GM23338 (cell line): ENCODE results near the gene CCDC57. TPM values are rescaled to one million over a fixed set of nuclear protein-coding genes. Genes with fewer than 3 reads are reported as not detected.

ENCODE experiments used
- ATAC-seq: fragments of 200-7000 bp; cut with Tn5 transposase; 3 replicates; pipeline ENCODE4 v1.9.1; 2020
- DNase-seq: peaks from one replicate; pipeline ENCODE4 v3.0.0-alpha.2; 2015; ENCODE audit warnings: low spot score
- H2AFZ ChIP-seq: fragments of 200-600 bp; sonication (generic); 2 replicates; pipeline ENCODE4 v1.8.0; 2016; ENCODE audit warnings: antibody characterized with exemption, mild to moderate bottlenecking, moderate library complexity
- H3F3A ChIP-seq: fragments of 200-600 bp; sonication (generic); replicated peaks from 2 replicates; pipeline ENCODE4 v1.8.0; 2017; ENCODE audit warnings: antibody characterized with exemption, mixed run types, low read depth
- H3K27ac ChIP-seq: fragments of 200-600 bp; sonication (generic); 2 replicates; pipeline ENCODE4 v1.6.1; 2016; ENCODE audit warnings: low read depth
- H3K27me3 ChIP-seq: fragments of 200-600 bp; sonication (generic); 2 replicates; pipeline ENCODE4 v1.8.0; 2016; ENCODE audit warnings: mild to moderate bottlenecking, mixed run types, moderate library complexity; ENCODE audit not compliant: insufficient read depth
- H3K36me3 ChIP-seq: fragments of 200-600 bp; sonication (generic); 2 replicates; pipeline ENCODE4 v1.8.0; 2016; ENCODE audit warnings: mild to moderate bottlenecking; ENCODE audit not compliant: insufficient read depth
- H3K4me1 ChIP-seq: fragments of 200-600 bp; sonication (generic); 2 replicates; pipeline ENCODE4 v1.8.0; 2016; ENCODE audit warnings: mild to moderate bottlenecking, moderate library complexity; ENCODE audit not compliant: insufficient read depth
- H3K4me2 ChIP-seq: fragments of 200-600 bp; sonication (generic); 2 replicates; pipeline ENCODE4 v1.7.1; 2017; ENCODE audit warnings: mixed run types
- H3K4me3 ChIP-seq: fragments of 200-600 bp; sonication (generic); 2 replicates; pipeline ENCODE4 v1.6.1; 2016; ENCODE audit warnings: mixed run types
- H3K79me2 ChIP-seq: fragments of 200-600 bp; sonication (generic); replicated peaks from 2 replicates; pipeline ENCODE4 v1.8.0; 2017; ENCODE audit warnings: mild to moderate bottlenecking; ENCODE audit not compliant: insufficient read depth
- H3K9me2 ChIP-seq: fragments of 200-600 bp; sonication (generic); 2 replicates; pipeline ENCODE4 v1.8.0; 2017; ENCODE audit not compliant: insufficient read depth
- H4K20me1 ChIP-seq: fragments of 200-600 bp; sonication (generic); replicated peaks from 2 replicates; pipeline ENCODE4 v1.8.0; 2017; ENCODE audit warnings: mild to moderate bottlenecking; ENCODE audit not compliant: insufficient read depth
- H3K27ac Mint-ChIP-seq: 2 replicates; pipeline ENCODE4 v1.8.0; 2020; ENCODE audit warnings: inconsistent platforms, mild to moderate bottlenecking, moderate library complexity, mixed read lengths
- H3K27me3 Mint-ChIP-seq: 3 replicates; pipeline ENCODE4 v1.8.0; 2022; ENCODE audit warnings: low read depth, mild to moderate bottlenecking, moderate library complexity, mixed read lengths, inconsistent platforms; ENCODE audit not compliant: insufficient read depth, poor library complexity
- H3K36me3 Mint-ChIP-seq: 3 replicates; pipeline ENCODE4 v1.8.0; 2021; ENCODE audit warnings: low read depth, mild to moderate bottlenecking, inconsistent platforms, moderate library complexity, mixed read lengths
- H3K4me1 Mint-ChIP-seq: 3 replicates; pipeline ENCODE4 v1.8.0; 2020; ENCODE audit warnings: mild to moderate bottlenecking, inconsistent platforms, mixed read lengths
- H3K4me3 Mint-ChIP-seq: 3 replicates; pipeline ENCODE4 v1.8.0; 2021; ENCODE audit warnings: moderate library complexity, mild to moderate bottlenecking, inconsistent platforms, mixed read lengths
- H3K9me3 Mint-ChIP-seq: 3 replicates; pipeline ENCODE4 v1.8.0; 2020; ENCODE audit warnings: moderate library complexity, mild to moderate bottlenecking, inconsistent platforms, mixed read lengths
- CREB1 ChIP-seq: fragments of 250-450 bp; sonication (Bioruptor Pico); IDR thresholded peaks from 2 replicates; pipeline ENCODE4 v1.5.0; 2020; ENCODE audit warnings: low read depth, mild to moderate bottlenecking, moderate library complexity
- EZH2 ChIP-seq: fragments of 200-600 bp; sonication (generic); IDR thresholded peaks from one replicate; pipeline ENCODE4 v1.8.0; 2017; ENCODE audit warnings: antibody characterized with exemption, mild to moderate bottlenecking, low read depth; ENCODE audit not compliant: unreplicated experiment
- EZH2phosphoT487 ChIP-seq: fragments of 200-600 bp; sonication (generic); IDR thresholded peaks from one replicate; pipeline ENCODE4 v1.8.1; 2018; ENCODE audit warnings: antibody characterized with exemption; ENCODE audit not compliant: unreplicated experiment
- JUNB ChIP-seq: IDR thresholded peaks from one replicate; pipeline ENCODE4 v1.6.1; 2016; ENCODE audit warnings: antibody characterized with exemption; ENCODE audit not compliant: unreplicated experiment
- NANOG ChIP-seq: IDR thresholded peaks from 2 replicates; pipeline ENCODE4 v1.6.1; 2016; ENCODE audit warnings: antibody characterized with exemption, borderline replicate concordance
- POLR2AphosphoS5 ChIP-seq: IDR thresholded peaks from 2 replicates; pipeline ENCODE4 v1.6.1; 2016; ENCODE audit warnings: antibody characterized with exemption, low read depth
- STAT1 ChIP-seq: IDR thresholded peaks from one replicate; pipeline ENCODE4 v1.6.1; 2016; ENCODE audit warnings: antibody characterized with exemption; ENCODE audit not compliant: unreplicated experiment
- ZNF114 ChIP-seq: fragments of 250-450 bp; sonication (Bioruptor Pico); IDR thresholded peaks from 2 replicates; pipeline ENCODE4 v1.5.0; 2020; ENCODE audit warnings: mild to moderate bottlenecking, moderate library complexity
- ZNF331 ChIP-seq: fragments of 250-450 bp; sonication (Bioruptor Pico); IDR thresholded peaks from 2 replicates; pipeline ENCODE4 v1.5.0; 2020; ENCODE audit warnings: low read depth, mild to moderate bottlenecking, moderate library complexity
- ZNF462 ChIP-seq: fragments of 250-450 bp; sonication (Bioruptor Pico); IDR thresholded peaks from 2 replicates; pipeline ENCODE4 v1.5.0; 2020; ENCODE audit warnings: mild to moderate bottlenecking, moderate library complexity
- polyA plus RNA-seq: library from polyadenylated mRNA; unstranded; fragments of >200 nt; fragmentation: Nextera tagmentation; extraction: Ambion mirVana; gene quantifications from 2 replicates; pipeline ENCODE4 v1.2.1, GENCODE V29; 2016
- total RNA-seq: library from RNA; depleted of rRNA; stranded (reverse); fragments of >200 nt; shearing (Covaris generic); gene quantifications from 2 replicates; pipeline ENCODE4 v1.2.3, GENCODE V29; 2014
- TF ChIP-seq, protein P1 (sequence below): IDR thresholded peaks from one replicate; pipeline ENCODE4 v1.6.1; 2018; ENCODE audit warnings: antibody characterized with exemption; ENCODE audit not compliant: unreplicated experiment
- TF ChIP-seq, protein P2 (sequence below): IDR thresholded peaks from 2 replicates; pipeline ENCODE4 v1.6.1; 2016; ENCODE audit warnings: antibody characterized with exemption
- TF ChIP-seq, protein P3 (sequence below), 2 experiments: fragments of 200-600 bp in 1 of 2; sonication (generic) in 1 of 2; conservative IDR thresholded peaks; 2 replicates each; pipeline versions ENCODE4 v1.5.1 to v1.6.1; 2016 to 2017; ENCODE audit warnings: antibody characterized with exemption in 2 of 2, low read depth in 2 of 2, mild to moderate bottlenecking in 2 of 2, moderate library complexity in 1 of 2

CCDC57 gene
- total and polyA plus RNA-seq, 2 experiments from 2014 or later, result 7.0 to 16.3 TPM

DNA sequence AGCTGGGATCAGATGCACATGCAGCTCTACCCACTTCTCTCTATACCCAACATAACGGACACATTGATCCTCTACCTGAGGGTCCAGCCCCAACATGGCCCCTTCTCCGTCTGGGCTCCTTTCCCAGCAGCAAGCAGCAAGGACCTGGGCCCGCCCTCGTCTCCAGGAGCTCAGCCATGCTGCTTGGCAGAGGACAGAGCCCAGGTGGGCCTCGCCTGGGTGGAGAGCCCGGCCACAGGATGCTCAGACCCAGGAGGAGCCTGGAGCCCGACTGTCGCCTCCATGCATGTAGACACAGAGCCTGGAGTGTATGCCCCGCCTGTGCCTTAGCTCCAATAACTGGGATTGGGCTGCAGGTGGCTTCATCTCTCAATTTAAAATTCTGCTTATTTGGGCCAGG, 57.0 kb downstream of the CCDC57 start:
- peaks cover 11% of the 10 kb centered on the region; the same call in 2 of the 3 replicates for H3K36me3 Mint-ChIP-seq

More for the DNA sequence above, 57.0 kb downstream of the CCDC57 start:
- Mint-ChIP-seq H3K27me3 (peaks cover 17% of the 10 kb centered on the region), H3K27ac (no peak overlapping the region), H3K4me3 (no peak overlapping the region), H3K4me1 (no peaks in the 10 kb centered on the region), H3K9me3 (peaks cover 10% of the 10 kb centered on the region)
- Histone ChIP-seq H3K27ac (no peak overlapping the region), H3K27me3 (no peaks in the 10 kb centered on the region), H3K4me1 (no peaks in the 10 kb centered on the region), H3K36me3 (no peaks in the 10 kb centered on the region), H3K4me2 (no peak overlapping the region), H3K9me2 (no peaks in the 10 kb centered on the region), H2AFZ (no peak overlapping the region), H3F3A (no peaks in the 10 kb centered on the region), H3K4me3 (no peak overlapping the region), H4K20me1 (no peaks in the 10 kb centered on the region; the same call in 1 of the 2 replicates), H3K79me2 (no peaks in the 10 kb centered on the region)
- TF ChIP-seq CREB1 (CRISPR knock-in tag) (no peak), JUNB (no peak), NANOG (no peak), EZH2phosphoT487 (no peak), POLR2AphosphoS5 (no peak), ZNF114 (CRISPR knock-in tag) (no peak), ZNF331 (CRISPR knock-in tag) (no peak), STAT1 (no peak), EZH2 (no peak), ZNF462 (CRISPR knock-in tag) (no peak)
- TF ChIP-seq, protein P1, sequence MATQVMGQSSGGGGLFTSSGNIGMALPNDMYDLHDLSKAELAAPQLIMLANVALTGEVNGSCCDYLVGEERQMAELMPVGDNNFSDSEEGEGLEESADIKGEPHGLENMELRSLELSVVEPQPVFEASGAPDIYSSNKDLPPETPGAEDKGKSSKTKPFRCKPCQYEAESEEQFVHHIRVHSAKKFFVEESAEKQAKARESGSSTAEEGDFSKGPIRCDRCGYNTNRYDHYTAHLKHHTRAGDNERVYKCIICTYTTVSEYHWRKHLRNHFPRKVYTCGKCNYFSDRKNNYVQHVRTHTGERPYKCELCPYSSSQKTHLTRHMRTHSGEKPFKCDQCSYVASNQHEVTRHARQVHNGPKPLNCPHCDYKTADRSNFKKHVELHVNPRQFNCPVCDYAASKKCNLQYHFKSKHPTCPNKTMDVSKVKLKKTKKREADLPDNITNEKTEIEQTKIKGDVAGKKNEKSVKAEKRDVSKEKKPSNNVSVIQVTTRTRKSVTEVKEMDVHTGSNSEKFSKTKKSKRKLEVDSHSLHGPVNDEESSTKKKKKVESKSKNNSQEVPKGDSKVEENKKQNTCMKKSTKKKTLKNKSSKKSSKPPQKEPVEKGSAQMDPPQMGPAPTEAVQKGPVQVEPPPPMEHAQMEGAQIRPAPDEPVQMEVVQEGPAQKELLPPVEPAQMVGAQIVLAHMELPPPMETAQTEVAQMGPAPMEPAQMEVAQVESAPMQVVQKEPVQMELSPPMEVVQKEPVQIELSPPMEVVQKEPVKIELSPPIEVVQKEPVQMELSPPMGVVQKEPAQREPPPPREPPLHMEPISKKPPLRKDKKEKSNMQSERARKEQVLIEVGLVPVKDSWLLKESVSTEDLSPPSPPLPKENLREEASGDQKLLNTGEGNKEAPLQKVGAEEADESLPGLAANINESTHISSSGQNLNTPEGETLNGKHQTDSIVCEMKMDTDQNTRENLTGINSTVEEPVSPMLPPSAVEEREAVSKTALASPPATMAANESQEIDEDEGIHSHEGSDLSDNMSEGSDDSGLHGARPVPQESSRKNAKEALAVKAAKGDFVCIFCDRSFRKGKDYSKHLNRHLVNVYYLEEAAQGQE, result no peak
- TF ChIP-seq, protein P2, sequence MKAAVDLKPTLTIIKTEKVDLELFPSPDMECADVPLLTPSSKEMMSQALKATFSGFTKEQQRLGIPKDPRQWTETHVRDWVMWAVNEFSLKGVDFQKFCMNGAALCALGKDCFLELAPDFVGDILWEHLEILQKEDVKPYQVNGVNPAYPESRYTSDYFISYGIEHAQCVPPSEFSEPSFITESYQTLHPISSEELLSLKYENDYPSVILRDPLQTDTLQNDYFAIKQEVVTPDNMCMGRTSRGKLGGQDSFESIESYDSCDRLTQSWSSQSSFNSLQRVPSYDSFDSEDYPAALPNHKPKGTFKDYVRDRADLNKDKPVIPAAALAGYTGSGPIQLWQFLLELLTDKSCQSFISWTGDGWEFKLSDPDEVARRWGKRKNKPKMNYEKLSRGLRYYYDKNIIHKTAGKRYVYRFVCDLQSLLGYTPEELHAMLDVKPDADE, result no peak
- TF ChIP-seq, protein P3, sequence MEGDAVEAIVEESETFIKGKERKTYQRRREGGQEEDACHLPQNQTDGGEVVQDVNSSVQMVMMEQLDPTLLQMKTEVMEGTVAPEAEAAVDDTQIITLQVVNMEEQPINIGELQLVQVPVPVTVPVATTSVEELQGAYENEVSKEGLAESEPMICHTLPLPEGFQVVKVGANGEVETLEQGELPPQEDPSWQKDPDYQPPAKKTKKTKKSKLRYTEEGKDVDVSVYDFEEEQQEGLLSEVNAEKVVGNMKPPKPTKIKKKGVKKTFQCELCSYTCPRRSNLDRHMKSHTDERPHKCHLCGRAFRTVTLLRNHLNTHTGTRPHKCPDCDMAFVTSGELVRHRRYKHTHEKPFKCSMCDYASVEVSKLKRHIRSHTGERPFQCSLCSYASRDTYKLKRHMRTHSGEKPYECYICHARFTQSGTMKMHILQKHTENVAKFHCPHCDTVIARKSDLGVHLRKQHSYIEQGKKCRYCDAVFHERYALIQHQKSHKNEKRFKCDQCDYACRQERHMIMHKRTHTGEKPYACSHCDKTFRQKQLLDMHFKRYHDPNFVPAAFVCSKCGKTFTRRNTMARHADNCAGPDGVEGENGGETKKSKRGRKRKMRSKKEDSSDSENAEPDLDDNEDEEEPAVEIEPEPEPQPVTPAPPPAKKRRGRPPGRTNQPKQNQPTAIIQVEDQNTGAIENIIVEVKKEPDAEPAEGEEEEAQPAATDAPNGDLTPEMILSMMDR (conservative IDR thresholded peaks at IDR 0.05; ENCODE audit: low read depth in 2 of 2), result no peak
- no peak for DNase-seq
- ATAC-seq, result no peak
